Immature natural killer cell (primary cell): ENCODE measurements around the gene RASL11B. TPM values are rescaled to one million over a fixed set of nuclear protein-coding genes. Genes with fewer than 3 reads are reported as not detected.

Experiments used
- DNase-seq, 3 donors: peaks; one replicate each; pipeline ENCODE4 v3.0.0; 2022; ENCODE audit warnings: mixed read lengths in 1 of 3
- H3K27ac Mint-ChIP-seq, 6 donors: one replicate each; pipeline ENCODE4 v1.8.0; 2020; ENCODE audit warnings: mixed read lengths in 6 of 6, mild to moderate bottlenecking in 5 of 6, inconsistent platforms in 4 of 6, moderate library complexity in 3 of 6
- H3K27me3 Mint-ChIP-seq, 3 donors: one replicate each; pipeline ENCODE4 v1.8.0; 2020 to 2021; ENCODE audit warnings: low read depth in 3 of 3, mild to moderate bottlenecking in 3 of 3, mixed read lengths in 3 of 3, moderate library complexity in 3 of 3, inconsistent platforms in 1 of 3
- H3K36me3 Mint-ChIP-seq, 3 donors: one replicate each; pipeline ENCODE4 v1.8.0; 2020; ENCODE audit warnings: mixed read lengths in 3 of 3, inconsistent platforms in 2 of 3, mild to moderate bottlenecking in 2 of 3
- H3K4me1 Mint-ChIP-seq, 2 donors: one replicate each; pipeline ENCODE4 v1.8.0; 2020; ENCODE audit warnings: inconsistent platforms in 2 of 2, mild to moderate bottlenecking in 2 of 2, mixed read lengths in 2 of 2, moderate library complexity in 1 of 2
- H3K4me3 Mint-ChIP-seq, 5 donors: one replicate each; pipeline ENCODE4 v1.8.0; 2020; ENCODE audit warnings: mild to moderate bottlenecking in 5 of 5, mixed read lengths in 5 of 5, inconsistent platforms in 3 of 5, moderate library complexity in 3 of 5
- H3K9me3 Mint-ChIP-seq, 6 donors: one replicate each; pipeline ENCODE4 v1.8.0; 2020; ENCODE audit warnings: mild to moderate bottlenecking in 6 of 6, mixed read lengths in 6 of 6, inconsistent platforms in 4 of 6, moderate library complexity in 3 of 6
- polyA plus RNA-seq, 3 donors: library from polyadenylated mRNA; unstranded; fragments of 300-500 nt; fragmentation: Illumina TruSeq; gene quantifications; one replicate each; pipeline ENCODE4 v1.2.3, GENCODE V29; 2021

Gene RASL11B
- polyA plus RNA-seq, 3 donors from 2014 or later, result 0.37 TPM; not detected in 2

- Mint-ChIP-seq H3K36me3 (no peaks in the 10 kb centered on the region), H3K27me3 (peaks cover 1 to 5% (median 2%) of the 10 kb centered on the region in 3 donors), H3K4me3 (no peak overlapping the region), H3K4me1 (no peaks in the 10 kb centered on the region), H3K9me3 (no peaks in the 10 kb centered on the region), H3K27ac (no peak overlapping the region)
- DNase-seq, result no peak
These were observed 24.2 kb upstream of the RASL11B start for GRCh38 chr4:52837716-52838558.

GRCh38 chr4:52838729-52839586 lies 23.2 kb upstream of the RASL11B start:
- no peak for DNase-seq
- Mint-ChIP-seq H3K27ac (no peak overlapping the region), H3K27me3 (peaks cover 1 to 2% (median 2%) of the 10 kb centered on the region in 3 donors), H3K4me1 (no peaks in the 10 kb centered on the region), H3K9me3 (no peaks in the 10 kb centered on the region), H3K4me3 (no peak overlapping the region), H3K36me3 (no peaks in the 10 kb centered on the region)

GRCh38 chr4:52840531-52841370 lies 21.4 kb upstream of the RASL11B start:
- H3K4me3 Mint-ChIP-seq, result no peak overlapping the region
- no peaks in the 10 kb centered on the region for H3K36me3 Mint-ChIP-seq
- no peak overlapping the region for H3K27ac Mint-ChIP-seq
- H3K9me3 Mint-ChIP-seq, result no peaks in the 10 kb centered on the region
- no peaks in the 10 kb centered on the region for H3K4me1 Mint-ChIP-seq
- no peak for DNase-seq
- peaks cover 0 to 4% (median 3%) of the 10 kb centered on the region in 3 donors for H3K27me3 Mint-ChIP-seq

DNA sequence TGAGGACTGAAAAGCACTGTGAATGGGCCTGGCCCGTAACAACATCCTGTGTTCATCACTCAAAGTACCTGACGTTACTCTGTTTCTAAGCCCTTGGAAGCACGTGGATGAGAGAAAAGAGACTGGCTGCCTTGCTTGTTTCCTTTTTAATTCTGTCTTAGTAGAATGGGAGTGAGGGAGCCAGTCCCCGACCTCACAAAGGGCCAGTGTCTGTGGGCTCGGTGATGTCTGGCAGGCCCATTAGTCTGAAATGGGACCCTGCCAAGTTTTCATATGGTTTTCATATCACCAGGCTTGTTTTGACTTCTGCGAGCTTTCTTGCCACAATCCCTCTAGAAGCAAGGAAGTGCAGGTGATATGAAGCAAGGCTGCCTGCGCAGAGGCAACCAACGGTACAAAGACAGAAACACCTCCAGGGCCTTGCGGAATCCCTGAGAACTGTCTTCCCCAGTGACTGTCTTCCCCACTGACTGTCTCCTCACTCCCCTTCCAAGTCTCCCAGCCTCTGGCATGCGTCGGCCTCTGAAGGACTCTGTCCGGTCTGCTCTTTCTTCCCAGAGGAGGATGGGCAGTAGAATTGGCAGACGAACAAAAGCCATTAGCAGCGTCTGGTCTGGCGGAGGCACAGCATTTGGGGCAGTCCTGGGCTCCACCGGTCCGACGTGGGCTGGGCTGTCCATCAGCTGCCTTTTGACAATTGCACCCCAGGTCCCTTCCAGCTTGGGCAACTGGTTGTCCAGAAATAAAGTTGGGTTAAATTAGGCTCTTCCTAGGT lies 20.2 kb upstream of the RASL11B start:
- H3K4me3 Mint-ChIP-seq, result no peak overlapping the region
- no peaks in the 10 kb centered on the region for H3K4me1 Mint-ChIP-seq
- H3K27me3 Mint-ChIP-seq, result peaks cover 0 to 4% (median 3%) of the 10 kb centered on the region in 3 donors
- DNase-seq, result no peak
- H3K9me3 Mint-ChIP-seq, result no peaks in the 10 kb centered on the region
- H3K36me3 Mint-ChIP-seq, result no peaks in the 10 kb centered on the region
- no peak overlapping the region for H3K27ac Mint-ChIP-seq

DNA sequence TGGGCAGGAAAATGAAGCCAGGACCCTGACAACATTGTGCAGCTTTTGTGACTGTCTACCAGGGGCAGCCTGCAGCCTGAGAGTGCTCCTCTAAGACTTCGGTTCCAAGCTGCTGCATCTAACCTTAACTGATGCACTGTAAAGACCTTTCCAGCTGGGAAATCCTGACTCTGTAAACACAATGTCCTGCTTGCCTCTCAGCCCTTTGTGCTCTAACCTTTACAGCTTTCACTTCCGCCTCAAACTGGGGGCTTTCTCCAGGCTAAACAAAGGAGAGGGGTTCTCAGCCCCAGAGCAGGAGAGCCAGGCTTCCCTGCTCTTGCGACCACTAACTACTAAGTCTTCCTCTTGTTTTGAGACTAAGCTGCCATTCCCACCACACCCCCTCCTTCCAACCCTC lies 19.3 kb upstream of the RASL11B start:
- H3K4me3 Mint-ChIP-seq, result no peak overlapping the region
- no peak for DNase-seq
- H3K27me3 Mint-ChIP-seq, result peaks cover 0 to 4% (median 2%) of the 10 kb centered on the region in 3 donors
- H3K9me3 Mint-ChIP-seq, result no peaks in the 10 kb centered on the region
- no peaks in the 10 kb centered on the region for H3K36me3 Mint-ChIP-seq
- no peak overlapping the region for H3K27ac Mint-ChIP-seq
- no peaks in the 10 kb centered on the region for H3K4me1 Mint-ChIP-seq

DNA sequence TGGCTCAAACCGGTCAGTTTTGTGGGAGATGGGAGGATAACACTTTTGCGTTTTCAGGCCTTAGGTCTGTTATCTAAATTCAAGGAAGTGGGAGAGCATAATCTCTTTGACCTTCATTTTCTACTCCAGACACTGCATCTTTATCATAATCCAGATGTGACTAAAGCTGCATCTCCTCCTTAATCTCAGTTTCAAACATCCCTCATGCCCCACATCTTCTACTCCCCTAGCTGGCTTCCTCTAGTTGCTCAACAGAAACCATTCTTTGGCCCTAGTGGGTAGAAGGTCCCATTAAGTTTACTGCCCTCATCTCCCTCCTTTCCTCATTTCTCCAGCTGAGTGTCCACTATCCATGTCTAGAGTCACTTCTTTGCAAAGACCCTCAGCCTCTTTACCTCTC lies 18.8 kb upstream of the RASL11B start:
- Mint-ChIP-seq H3K9me3 (no peaks in the 10 kb centered on the region), H3K27me3 (peaks cover 0 to 4% (median 2%) of the 10 kb centered on the region in 3 donors), H3K4me1 (no peaks in the 10 kb centered on the region), H3K27ac (no peak overlapping the region), H3K4me3 (no peak overlapping the region), H3K36me3 (no peaks in the 10 kb centered on the region)
- DNase-seq, result no peak

GRCh38 chr4:52843958-52844357 lies 18.2 kb upstream of the RASL11B start:
- H3K27ac Mint-ChIP-seq, result no peak overlapping the region

DNA sequence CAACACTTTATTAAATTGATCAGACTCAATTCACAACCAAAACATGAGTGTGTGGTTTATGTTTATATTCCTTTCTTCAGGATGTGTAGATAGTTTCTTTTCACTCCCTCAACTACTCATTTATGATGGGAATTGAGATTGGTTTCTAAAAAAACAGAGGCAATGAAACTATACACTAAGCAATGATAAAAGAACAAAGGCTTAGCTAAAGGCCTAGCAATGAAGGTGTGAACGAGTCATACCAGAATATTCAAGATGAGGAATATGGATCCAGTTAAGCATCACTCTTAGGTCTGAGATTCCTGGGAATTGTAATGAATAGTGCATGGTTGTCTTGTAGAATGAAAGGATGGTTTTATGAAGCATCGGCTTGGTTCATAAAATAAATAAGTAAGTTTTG lies 17.5 kb upstream of the RASL11B start:
- H3K4me1 Mint-ChIP-seq, result no peaks in the 10 kb centered on the region
- H3K9me3 Mint-ChIP-seq, result no peaks in the 10 kb centered on the region
- DNase-seq, result no peak
- no peak overlapping the region for H3K4me3 Mint-ChIP-seq
- H3K27ac Mint-ChIP-seq, result no peak overlapping the region
- peaks cover 2 to 4% (median 3%) of the 10 kb centered on the region in 3 donors for H3K27me3 Mint-ChIP-seq
- peaks cover 0 to 4% (median 0%) of the 10 kb centered on the region in 3 donors for H3K36me3 Mint-ChIP-seq

More at GRCh38 chr4:52843958-52844357, 18.2 kb upstream of the RASL11B start:
- Mint-ChIP-seq H3K27me3 (peaks cover 0 to 4% (median 2%) of the 10 kb centered on the region in 3 donors), H3K9me3 (no peaks in the 10 kb centered on the region), H3K4me3 (no peak overlapping the region), H3K4me1 (no peaks in the 10 kb centered on the region), H3K36me3 (no peaks in the 10 kb centered on the region)
- no peak for DNase-seq

GRCh38 chr4:52846502-52846901 lies 15.6 kb upstream of the RASL11B start:
- Mint-ChIP-seq H3K4me1 (no peaks in the 10 kb centered on the region), H3K27me3 (peaks cover 2 to 5% (median 4%) of the 10 kb centered on the region in 3 donors), H3K9me3 (no peaks in the 10 kb centered on the region), H3K27ac (no peak overlapping the region), H3K36me3 (peaks cover 0 to 4% (median 0%) of the 10 kb centered on the region in 3 donors), H3K4me3 (no peak overlapping the region)
- DNase-seq, result no peak

GRCh38 chr4:52848254-52848653 lies 13.9 kb upstream of the RASL11B start:
- peaks cover 0 to 4% (median 0%) of the 10 kb centered on the region in 3 donors for H3K36me3 Mint-ChIP-seq
- H3K27me3 Mint-ChIP-seq, result peaks cover 2 to 8% (median 4%) of the 10 kb centered on the region in 3 donors
- no peak overlapping the region for H3K27ac Mint-ChIP-seq
- peaks cover 0 to 3% (median 0%) of the 10 kb centered on the region in 6 donors for H3K9me3 Mint-ChIP-seq
- H3K4me3 Mint-ChIP-seq, result no peak overlapping the region
- H3K4me1 Mint-ChIP-seq, result no peaks in the 10 kb centered on the region
- DNase-seq, result no peak

DNA sequence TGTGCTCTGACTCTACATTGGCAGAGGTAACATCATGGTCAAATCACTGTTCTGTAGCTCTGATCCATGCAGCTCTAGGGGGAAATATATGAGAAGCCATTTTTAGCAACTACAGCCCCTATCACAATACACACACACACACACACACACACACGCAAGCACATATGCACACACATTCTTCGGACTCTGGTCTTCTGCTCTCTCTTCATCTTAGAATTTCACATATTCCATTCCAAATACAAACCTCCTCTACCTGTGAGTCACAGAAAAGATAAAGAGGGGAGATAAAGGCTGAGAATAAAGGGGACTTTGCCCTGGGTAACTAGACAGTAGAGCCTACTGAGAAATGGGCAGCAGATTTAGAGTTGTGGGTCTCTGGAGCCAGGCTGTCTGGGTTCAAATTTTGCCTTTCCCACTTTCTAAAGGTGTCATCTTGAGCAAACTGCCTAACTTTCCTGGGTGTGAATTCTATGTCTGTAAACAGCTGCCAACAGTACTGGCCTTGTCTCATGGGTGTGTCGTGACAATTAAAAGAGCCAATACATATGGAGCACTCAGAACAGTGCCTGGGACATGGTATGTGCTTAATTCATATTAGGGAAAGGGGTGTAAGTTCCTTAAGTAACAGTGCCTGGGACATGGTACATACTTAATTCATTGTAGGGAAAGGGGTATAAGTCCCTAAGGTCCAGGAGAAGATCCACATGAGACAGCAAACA lies 11.6 kb upstream of the RASL11B start:
- H3K4me3 Mint-ChIP-seq, result no peak overlapping the region
- H3K27me3 Mint-ChIP-seq, result peaks cover 0 to 8% (median 0%) of the 10 kb centered on the region in 3 donors
- peaks cover 0 to 4% (median 0%) of the 10 kb centered on the region in 3 donors for H3K36me3 Mint-ChIP-seq
- no peak for DNase-seq
- peaks cover 0 to 3% (median 0%) of the 10 kb centered on the region in 6 donors for H3K9me3 Mint-ChIP-seq
- H3K27ac Mint-ChIP-seq, result no peak overlapping the region
- H3K4me1 Mint-ChIP-seq, result no peaks in the 10 kb centered on the region

DNA sequence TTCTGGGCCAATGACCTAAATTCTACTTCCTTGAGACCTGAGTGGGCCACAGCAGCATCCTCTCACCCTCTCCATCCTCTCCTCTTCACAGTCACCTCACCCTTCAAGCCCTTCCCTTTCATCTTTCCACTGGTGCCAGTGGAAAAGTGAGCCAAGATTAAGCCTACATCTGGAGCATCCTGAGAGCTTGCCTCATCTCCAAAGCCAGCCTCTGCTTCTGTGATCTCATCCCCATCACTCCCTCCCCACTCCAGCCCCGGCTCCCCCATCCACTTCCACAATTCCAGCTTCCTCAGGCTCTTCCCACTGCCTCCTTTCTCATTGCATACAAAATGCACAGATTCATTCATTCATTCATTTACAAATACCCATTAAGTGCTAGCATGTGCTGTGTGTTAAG lies 10.1 kb upstream of the RASL11B start:
- H3K36me3 Mint-ChIP-seq, result peaks cover 0 to 4% (median 0%) of the 10 kb centered on the region in 3 donors
- no peaks in the 10 kb centered on the region for H3K4me1 Mint-ChIP-seq
- no peak overlapping the region for H3K27ac Mint-ChIP-seq
- no peak for DNase-seq
- H3K27me3 Mint-ChIP-seq, result peaks cover 0 to 10% (median 2%) of the 10 kb centered on the region in 3 donors
- no peak overlapping the region for H3K4me3 Mint-ChIP-seq
- peaks cover 0 to 3% (median 0%) of the 10 kb centered on the region in 6 donors for H3K9me3 Mint-ChIP-seq
